H1 (cell line): ENCODE data around the gene UBTD1. TPM values are rescaled to one million over a fixed set of nuclear protein-coding genes. Genes with fewer than 3 reads are reported as not detected.
A peak's percentile ranks its signal among the peaks of the same experiment; 100 is the strongest.

Experiments used
- CTCF ChIA-PET: fragments of 300-600 bp; sonication (Branson Sonifier 250); formaldehyde crosslinking; loops from one replicate; lab custom pipeline; 2021; ENCODE audit not compliant: partially characterized antibody; lab: Charles Lee
- POLR2A ChIA-PET: fragments of 300-600 bp; sonication (Branson Sonifier 250); formaldehyde crosslinking; loops from one replicate; lab custom pipeline; 2021; ENCODE audit warnings: inconsistent platforms; ENCODE audit not compliant: partially characterized antibody; lab: Charles Lee
- DNase-seq, 2 experiments: peaks; one replicate each; pipeline versions ENCODE4 v3.0.0 to v3.0.0-alpha.2; 2010 to 2022; ENCODE audit warnings: low spot score in 2 of 2, low read depth in 1 of 2, mixed read lengths in 1 of 2
- FAIRE-seq: peaks from 2 replicates; lab custom pipeline; 2011; peaks lifted over from hg19 to GRCh38; lab: Jason Lieb, UNC
- H2AFZ ChIP-seq: 2 replicates; pipeline ENCODE4 v1.8.1; 2012; ENCODE audit warnings: low read length, inconsistent platforms
- H2AK5ac ChIP-seq: 2 replicates; pipeline ENCODE4 v1.6.1; 2013; ENCODE audit warnings: low read depth, low read length
- H2BK120ac ChIP-seq: replicated peaks from 2 replicates; pipeline ENCODE3; 2013; ENCODE audit warnings: low read depth, low read length, inconsistent platforms
- H2BK12ac ChIP-seq: 2 replicates; pipeline ENCODE4 v1.6.1; 2013; ENCODE audit warnings: low read depth, low read length
- H2BK15ac ChIP-seq: 2 replicates; pipeline ENCODE4 v1.6.1; 2013; ENCODE audit warnings: low read length
- H2BK20ac ChIP-seq: 2 replicates; pipeline ENCODE4 v1.6.1; 2013; ENCODE audit warnings: low read length
- H2BK5ac ChIP-seq: 2 replicates; pipeline ENCODE4 v1.6.1; 2013; ENCODE audit warnings: low read depth, low read length
- H3K14ac ChIP-seq: 2 replicates; pipeline ENCODE4 v1.6.1; 2013; ENCODE audit warnings: inconsistent platforms; ENCODE audit not compliant: insufficient read length
- H3K18ac ChIP-seq: 2 replicates; pipeline ENCODE4 v1.6.1; 2013; ENCODE audit warnings: low read length; ENCODE audit errors: extremely low read depth
- H3K23ac ChIP-seq: 2 replicates; pipeline ENCODE4 v1.6.1; 2013; ENCODE audit warnings: inconsistent platforms; ENCODE audit not compliant: insufficient read length
- H3K23me2 ChIP-seq: 2 replicates; pipeline ENCODE4 v1.6.1; 2013; ENCODE audit warnings: low read depth, low read length
- H3K27ac ChIP-seq: 2 replicates; pipeline ENCODE4 v1.6.1; 2011; ENCODE audit warnings: low read depth, low read length, inconsistent platforms
- H3K27me3 ChIP-seq, 4 experiments: replicated peaks in 1 of 4; 1 replicate in 1 of 4; 2 replicates in 3 of 4; pipeline versions ENCODE4 v1.6.1 to v1.8.1; 2011 to 2013; ENCODE audit warnings: low read length in 3 of 4, mild to moderate bottlenecking in 3 of 4, inconsistent platforms in 2 of 4, mixed read lengths in 2 of 4, moderate library complexity in 1 of 4; ENCODE audit not compliant: control insufficient read depth in 3 of 4, insufficient read depth in 3 of 4; ENCODE audit errors: extremely low read depth in 1 of 4
- H3K36me3 ChIP-seq, 4 experiments: 2 replicates each; pipeline versions ENCODE4 v1.6.1 to v1.8.1; 2011 to 2013; ENCODE audit warnings: mild to moderate bottlenecking in 4 of 4, low read length in 3 of 4, moderate library complexity in 2 of 4, control low read depth in 1 of 4, inconsistent platforms in 1 of 4; ENCODE audit not compliant: insufficient read depth in 4 of 4, control insufficient read depth in 2 of 4
- H3K4ac ChIP-seq: replicated peaks from 2 replicates; pipeline ENCODE3; 2013; ENCODE audit warnings: low read length, low read depth, mixed read lengths, inconsistent platforms; ENCODE audit not compliant: insufficient read length
- H3K4me1 ChIP-seq, 4 experiments: replicated peaks in 1 of 4; 1 replicate in 1 of 4; 2 replicates in 3 of 4; pipeline versions ENCODE4 v1.6.1 to v1.8.1; 2011 to 2013; ENCODE audit warnings: low read length in 3 of 4, inconsistent platforms in 2 of 4, mixed read lengths in 1 of 4; ENCODE audit not compliant: insufficient read depth in 4 of 4, control insufficient read depth in 3 of 4
- H3K4me2 ChIP-seq, 2 experiments: 2 replicates each; pipeline versions ENCODE4 v1.6.1 to v1.8.1; 2011 to 2013; ENCODE audit warnings: low read depth in 2 of 2, low read length in 2 of 2, control low read depth in 1 of 2, inconsistent platforms in 1 of 2, mild to moderate bottlenecking in 1 of 2; ENCODE audit not compliant: insufficient read depth in 1 of 2
- H3K4me3 ChIP-seq, 4 experiments: fragments of 200-600, 300-600 bp in 1 of 4; sonication (generic), shearing (Covaris generic), sonication (Bioruptor Twin) in 1 of 4; 2 replicates each; pipeline versions ENCODE4 v1.5.1 to v1.8.1; 2011 to 2016; ENCODE audit warnings: low read length in 4 of 4, low read depth in 3 of 4, control low read depth in 2 of 4, inconsistent platforms in 2 of 4, mild to moderate bottlenecking in 2 of 4, mixed read lengths in 1 of 4, moderate library complexity in 1 of 4; ENCODE audit not compliant: insufficient read depth in 2 of 4; ENCODE audit errors: extremely low read depth in 1 of 4
- H3K56ac ChIP-seq: replicated peaks from 2 replicates; pipeline ENCODE3; 2013; ENCODE audit warnings: low read depth, mild to moderate bottlenecking, mixed read lengths, low read length, inconsistent platforms; ENCODE audit not compliant: insufficient read length
- H3K79me1 ChIP-seq: 2 replicates; pipeline ENCODE4 v1.6.1; 2013; ENCODE audit warnings: low read depth, low read length, control low read depth
- H3K79me2 ChIP-seq, 2 experiments: 2 replicates each; pipeline versions ENCODE4 v1.6.1 to v1.8.1; 2012 to 2013; ENCODE audit warnings: low read length in 2 of 2, mild to moderate bottlenecking in 2 of 2, inconsistent platforms in 1 of 2; ENCODE audit not compliant: insufficient read depth in 2 of 2, control insufficient read depth in 1 of 2
- H3K9ac ChIP-seq, 4 experiments: replicated peaks in 1 of 4; 1 replicate in 1 of 4; 2 replicates in 3 of 4; pipeline versions ENCODE4 v1.6.1 to v1.8.1; 2011 to 2013; ENCODE audit warnings: low read depth in 3 of 4, low read length in 3 of 4, control low read depth in 2 of 4, mild to moderate bottlenecking in 2 of 4, moderate library complexity in 2 of 4, inconsistent platforms in 1 of 4; ENCODE audit errors: extremely low read depth in 1 of 4
- H3K9me3 ChIP-seq, 2 experiments: 2 replicates each; pipeline versions ENCODE4 v1.6.1 to v1.8.1; 2012 to 2013; ENCODE audit warnings: mild to moderate bottlenecking in 2 of 2, moderate library complexity in 2 of 2, control low read depth in 1 of 2, inconsistent platforms in 1 of 2, low read depth in 1 of 2, low read length in 1 of 2, mixed read lengths in 1 of 2; ENCODE audit not compliant: insufficient read depth in 2 of 2
- H4K20me1 ChIP-seq, 2 experiments: replicated peaks in 1 of 2; 2 replicates each; pipeline versions ENCODE3 to v1.8.1; 2011 to 2013; ENCODE audit warnings: inconsistent platforms in 2 of 2, low read length in 2 of 2, mild to moderate bottlenecking in 1 of 2; ENCODE audit not compliant: insufficient read depth in 2 of 2, control insufficient read depth in 1 of 2
- H4K5ac ChIP-seq: 2 replicates; pipeline ENCODE4 v1.6.1; 2013; ENCODE audit warnings: low read length, low read depth, mixed read lengths, inconsistent platforms; ENCODE audit not compliant: insufficient read length
- H4K8ac ChIP-seq: 2 replicates; pipeline ENCODE4 v1.8.0; 2013; ENCODE audit warnings: mild to moderate bottlenecking, moderate library complexity, low read length, inconsistent platforms; ENCODE audit not compliant: insufficient read depth; ENCODE audit errors: extremely low read depth
- H4K91ac ChIP-seq: replicated peaks from 2 replicates; pipeline ENCODE3; 2013; ENCODE audit warnings: low read length, mixed read lengths, inconsistent platforms; ENCODE audit not compliant: insufficient read length
- CEBPB ChIP-seq: IDR thresholded peaks from 2 replicates; pipeline ENCODE4 v1.6.1; 2012; ENCODE audit warnings: low read depth, low read length
- CREB1 ChIP-seq: IDR thresholded peaks from 2 replicates; pipeline ENCODE4 v1.6.1; 2012; ENCODE audit warnings: inconsistent platforms
- FOSL1 ChIP-seq: IDR thresholded peaks from 2 replicates; pipeline ENCODE4 v1.6.1; 2011; ENCODE audit warnings: mild to moderate bottlenecking, low read depth, low read length, moderate library complexity; ENCODE audit not compliant: insufficient read depth
- KDM4A ChIP-seq: IDR thresholded peaks from one replicate; pipeline ENCODE4 v1.7.1; 2012; ENCODE audit warnings: low read depth, mild to moderate bottlenecking, moderate library complexity, low read length, inconsistent platforms; ENCODE audit not compliant: severe bottlenecking
- NRF1 ChIP-seq: IDR thresholded peaks from 2 replicates; pipeline ENCODE4 v1.6.1; 2011; ENCODE audit warnings: mild to moderate bottlenecking, low read depth, low read length, improper control_type of control experiment
- SUZ12 ChIP-seq: fragments of 200-600 bp; sonication (generic); IDR thresholded peaks from 2 replicates; pipeline ENCODE4 v1.6.1; 2012; ENCODE audit warnings: mild to moderate bottlenecking, inconsistent platforms, low read length, moderate library complexity, mixed read lengths
- TAF1 ChIP-seq: IDR thresholded peaks from 2 replicates; pipeline ENCODE4 v1.6.1; 2011; ENCODE audit warnings: mild to moderate bottlenecking, low read depth, low read length
- WGBS, 2 experiments: shearing (Covaris generic) in 1 of 2; methylation state at CpG; one replicate each; pipeline versions ENCODE4 v1.1.6 to v1.1.7; 2013 to 2015; ENCODE audit warnings: low lambda C conversion rate in 2 of 2, mixed read lengths in 2 of 2, inconsistent platforms in 1 of 2, low coverage in 1 of 2, missing lambda C conversion rate in 1 of 2; ENCODE audit not compliant: insufficient replicate concordance in 2 of 2, insufficient coverage in 1 of 2, insufficient read length in 1 of 2; ENCODE audit errors: extremely low coverage in 1 of 2, missing lambda C conversion rate in 1 of 2; 5-methylcytosine and 5-hydroxymethylcytosine counted together
- polyA plus RNA-seq, 7 experiments: library from polyadenylated mRNA; depleted of rRNA in 3 of 7; stranded (reverse) in 5 of 7; unstranded in 2 of 7; fragments of >200 nt in 5 of 7; fragments of 200-250 nt in 2 of 7; gene quantifications; 1 replicate in 5 of 7; 2 replicates in 1 of 7; 4 replicates in 1 of 7; pipeline versions ENCODE4 v1.2.1 to v1.2.3, GENCODE V29; 2011 to 2013; ENCODE audit warnings: missing spikeins in 2 of 7, mixed read lengths in 2 of 7
- total RNA-seq: library from RNA; stranded (reverse); fragmentation: NEBNext Ultra II Directional; extraction: Animal tissue kit (Norgen Biotek cat#: 25700); gene quantifications from 2 replicates; pipeline ENCODE4 v1.2.1, GENCODE V29; 2021

Gene UBTD1
- total and polyA plus RNA-seq, 2 of the 8 experiments (the other 6 are each of a cell fraction or from before 2014, with no cell fraction given) = 22.3 to 36.2 TPM

DNA sequence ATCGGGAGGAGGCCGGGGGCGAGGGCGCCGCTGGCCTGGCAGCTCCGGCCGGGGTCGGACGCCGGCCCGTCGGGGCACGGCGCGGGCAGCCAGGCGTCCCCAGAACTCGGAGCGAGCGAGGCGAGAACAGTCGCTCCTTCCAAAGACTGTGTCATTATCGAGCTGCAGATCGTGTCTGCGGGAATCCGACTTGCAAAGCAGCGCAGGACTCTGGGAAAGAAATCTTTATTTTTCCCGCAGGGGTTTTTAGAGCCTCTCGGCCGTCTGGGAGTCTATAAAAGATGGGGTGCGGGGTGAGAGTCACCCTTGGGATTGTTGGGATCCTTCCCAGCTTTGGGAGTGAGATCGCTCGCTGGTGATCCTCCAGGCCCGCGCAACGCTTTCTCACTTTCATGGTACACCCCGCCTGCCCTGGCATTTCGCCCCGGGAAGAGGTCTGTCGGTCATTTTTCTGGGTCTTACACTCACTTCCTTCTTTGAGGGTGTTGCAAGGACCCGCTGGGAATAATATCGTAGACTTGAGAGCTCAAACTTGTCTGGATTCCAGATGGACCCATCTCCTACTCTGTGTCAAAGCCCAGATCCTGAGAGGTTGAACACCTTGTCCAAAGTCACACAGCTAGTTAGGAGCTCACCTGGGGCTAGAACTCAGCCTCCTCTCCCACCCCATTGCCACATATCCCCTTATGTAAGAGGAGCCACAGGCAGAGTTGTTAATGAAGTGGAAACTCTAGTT lies 1.0 kb downstream of the UBTD1 start:
- no peak overlapping the region; the same call in 1 of the 2 replicates for H2BK15ac ChIP-seq
- H3K79me1 ChIP-seq = peaks cover 14% of the 10 kb centered on the region
- peaks cover 9 to 31% of the 10 kb centered on the region in 2 experiments for H4K20me1 ChIP-seq
- FAIRE-seq = peak; percentile 13
- H2BK12ac ChIP-seq = no peak overlapping the region
- no peaks in the 10 kb centered on the region for H3K9me3 ChIP-seq
- H2BK20ac ChIP-seq = no peak overlapping the region
- H3K4me2 ChIP-seq = peak overlapping the region; percentile 78 to 98
- H3K27me3 ChIP-seq = peaks cover 0 to 16% (median 13%) of the 10 kb centered on the region in 4 experiments; a peak in 5 of 7 replicates
- peak overlapping the region in 2 of 4 experiments; percentile 42 to 59; a peak in 5 of 7 replicates for H3K9ac ChIP-seq
- no peak for TF ChIP-seq CREB1
- TF ChIP-seq KDM4A = no peak
- TF ChIP-seq FOSL1 = no peak
- peak; percentile 55 for TF ChIP-seq SUZ12
- no peak for TF ChIP-seq CEBPB
- peak; percentile 48; the same call in 1 of the 2 replicates for TF ChIP-seq TAF1
- no peak for TF ChIP-seq NRF1
- no peak overlapping the region for H3K27ac ChIP-seq
- no peak overlapping the region for H2BK120ac ChIP-seq
- no peak overlapping the region for H3K56ac ChIP-seq
- no peak overlapping the region for H3K14ac ChIP-seq
- CTCF ChIA-PET = interaction anchor here (0.6 to 2.6 kb wide), 13 partner anchors 8 to 680 kb away, joined by 3 to 24 read pairs (median 4); no protein-coding TSS in a partner anchor
- H2AFZ ChIP-seq = no peak overlapping the region
- peak overlapping the region; percentile 83 to 92 (median 89) for H3K4me3 ChIP-seq
- peaks cover 15% of the 10 kb centered on the region for H3K23me2 ChIP-seq
- no peak overlapping the region for H3K4ac ChIP-seq
- peaks cover 2 to 62% of the 10 kb centered on the region in 2 experiments; a peak in 3 of 4 replicates for H3K79me2 ChIP-seq
- no peak overlapping the region for H3K23ac ChIP-seq
- H3K18ac ChIP-seq = no peak overlapping the region
- DNase-seq = no peak
- no peak overlapping the region; the same call in 1 of the 2 replicates for H4K8ac ChIP-seq
- no peak overlapping the region for H4K5ac ChIP-seq
- no peak overlapping the region for H2AK5ac ChIP-seq
- POLR2A ChIA-PET = interaction anchor here (0.9 to 2.5 kb wide), 19 partner anchors 9 to 99 kb away, joined by 3 to 13 read pairs (median 4); partner anchors contain the start of gene RRP12
- 5% methylated on average over 26 of the region's 41 CpGs; no CpG with 5 or more reads in 1 of the 2 experiments for WGBS, 2 experiments
- peaks cover 6 to 13% (median 8%) of the 10 kb centered on the region in 4 experiments; a peak in 6 of 7 replicates for H3K4me1 ChIP-seq
- no peak overlapping the region for H2BK5ac ChIP-seq
- H3K36me3 ChIP-seq = no peaks in the 10 kb centered on the region
- H4K91ac ChIP-seq = no peak overlapping the region
